ENCODE measurements around the gene SLC35B2. TPM values are rescaled to one million over a fixed set of nuclear protein-coding genes. Genes with fewer than 3 reads are reported as not detected.
A peak's percentile ranks its signal among the peaks of the same experiment; 100 is the strongest.
"Not testable (repeated sequence)": the region's sequence is repeated elsewhere in the genome, so short reads cannot be mapped to it uniquely, and the experiment has no call there.

The SLC35B2 gene
- total RNA-seq, 8 experiments from 2014 or later: 14.4 to 53.7 (median 41.0) TPM

DNA sequence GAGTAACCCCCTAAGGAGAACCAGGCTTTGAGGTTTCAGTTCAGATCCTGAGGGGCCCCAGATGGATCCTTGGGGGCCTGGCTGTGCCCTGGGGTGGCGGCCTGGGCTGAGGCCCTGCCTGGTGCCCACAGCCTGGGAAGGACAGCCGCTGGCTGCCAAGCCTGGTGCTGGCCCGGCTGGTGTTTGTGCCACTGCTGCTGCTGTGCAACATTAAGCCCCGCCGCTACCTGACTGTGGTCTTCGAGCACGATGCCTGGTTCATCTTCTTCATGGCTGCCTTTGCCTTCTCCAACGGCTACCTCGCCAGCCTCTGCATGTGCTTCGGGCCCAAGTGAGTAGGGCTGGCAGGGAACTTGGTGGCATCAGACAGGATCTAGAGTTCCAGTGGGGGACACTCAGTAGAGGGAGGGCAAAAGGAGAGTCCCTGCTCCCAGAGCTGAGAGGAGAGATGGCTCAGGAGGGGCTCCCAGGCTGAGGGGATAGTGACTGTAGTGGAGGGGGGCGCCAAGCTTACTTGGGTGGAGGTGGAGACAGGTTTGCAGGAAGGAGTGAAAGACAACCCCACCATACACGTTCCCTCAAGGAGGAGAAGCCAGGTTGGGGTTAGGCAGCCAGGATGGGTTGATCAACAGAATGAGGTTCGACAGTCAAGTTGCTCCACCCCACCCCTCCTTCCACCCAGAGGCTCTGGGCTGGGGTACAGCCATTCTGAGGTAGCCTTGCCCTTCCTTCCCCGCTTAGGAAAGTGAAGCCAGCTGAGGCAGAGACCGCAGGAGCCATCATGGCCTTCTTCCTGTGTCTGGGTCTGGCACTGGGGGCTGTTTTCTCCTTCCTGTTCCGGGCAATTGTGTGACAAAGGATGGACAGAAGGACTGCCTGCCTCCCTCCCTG, 24.4 kb downstream of the SLC35B2 start:
- no peak for ATAC-seq (replicated peaks in 6 of 8)
- Histone ChIP-seq H3K4me3 (no peak overlapping the region), H3K4me1 (replicated peaks in 1 of 2) (peaks cover 13% of the 10 kb centered on the region in 2 donors), H3K27ac (no peak overlapping the region)
- in situ Hi-C loops (cut with MboI; ENCODE audit: low pct_unique_long_range_greater_than_20kb in 2 of 9, low sequenced_read_pairs in 9 of 9, unreplicated experiment in 9 of 9): loop anchor here in 2 of 9 experiments (10.0 to 25.0 kb wide), 2 partner anchors 58 to 121 kb away; no protein-coding TSS in a partner anchor
- WGBS, 10 experiments: 20 to 100% (median 86%) methylated on average over 1 to 10 of the region's 16 CpGs; no CpG with 5 or more reads in 4 of the 10 experiments

DNA sequence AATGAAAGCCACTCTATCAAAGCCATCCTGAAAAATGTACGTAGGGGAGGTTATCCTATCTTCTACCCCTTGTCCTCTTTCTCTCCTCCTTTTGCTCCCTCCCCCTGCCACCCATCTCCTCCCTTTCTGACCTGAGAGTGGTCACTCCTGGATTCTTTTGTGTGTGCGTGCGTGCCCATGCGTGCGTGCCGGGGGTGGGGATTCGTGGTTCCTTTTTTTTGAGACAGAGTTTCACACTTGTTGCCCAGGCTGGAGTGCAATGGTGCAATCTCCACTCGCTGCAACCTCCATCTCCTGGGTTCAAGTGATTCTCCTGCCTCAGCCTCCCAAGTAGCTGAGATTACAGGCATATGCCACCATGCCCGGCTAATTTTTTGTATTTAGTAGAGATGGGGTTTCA, 25.9 kb downstream of the SLC35B2 start:
- not testable (repeated sequence) for ATAC-seq (replicated peaks in 6 of 8); H3K4me3 ChIP-seq; H3K27ac ChIP-seq
- 60 to 100% (median 92%) methylated on average over 1 to 8 of the region's 9 CpGs; no CpG with 5 or more reads in 2 of the 10 experiments for WGBS, 10 experiments
- H3K4me1 ChIP-seq (replicated peaks in 1 of 2): peaks cover 17 to 21% of the 10 kb centered on the region in 2 donors
- in situ Hi-C loops (cut with MboI; ENCODE audit: low pct_unique_long_range_greater_than_20kb in 2 of 9, low sequenced_read_pairs in 9 of 9, unreplicated experiment in 9 of 9): loop anchor here in 2 of 9 experiments (10.0 to 25.0 kb wide), 2 partner anchors 57 to 119 kb away; no protein-coding TSS in a partner anchor

DNA sequence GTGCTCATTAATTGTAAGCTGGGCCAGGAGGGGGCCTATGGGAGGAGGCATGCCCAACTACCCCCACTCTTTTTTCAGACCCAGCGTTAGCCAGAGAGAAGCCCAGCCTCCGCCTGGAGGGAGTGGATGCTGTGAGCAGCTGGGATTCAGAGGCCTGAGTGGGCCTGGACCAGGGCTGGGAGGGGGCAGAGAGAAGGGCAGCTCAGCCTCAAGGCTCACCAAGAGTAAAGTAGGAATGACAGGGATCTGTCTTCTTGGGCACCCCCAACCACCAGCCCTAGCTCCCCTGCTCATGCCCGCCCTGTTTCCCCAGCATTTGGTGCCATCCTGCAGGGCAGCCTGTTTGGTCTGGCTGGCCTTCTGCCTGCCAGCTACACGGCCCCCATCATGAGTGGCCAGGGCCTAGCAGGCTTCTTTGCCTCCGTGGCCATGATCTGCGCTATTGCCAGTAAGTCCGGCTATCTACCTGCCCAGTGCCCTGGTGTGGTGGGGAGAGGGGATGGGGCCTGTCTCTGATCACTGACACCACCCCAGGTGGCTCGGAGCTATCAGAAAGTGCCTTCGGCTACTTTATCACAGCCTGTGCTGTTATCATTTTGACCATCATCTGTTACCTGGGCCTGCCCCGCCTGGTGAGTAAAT, 27.2 kb downstream of the SLC35B2 start:
- 98 to 100% (median 100%) methylated on average over 1 to 6 of the region's 10 CpGs; no CpG with 5 or more reads in 6 of the 10 experiments for WGBS, 10 experiments
- in situ Hi-C loops (cut with MboI; ENCODE audit: low pct_unique_long_range_greater_than_20kb in 2 of 9, low sequenced_read_pairs in 9 of 9, unreplicated experiment in 9 of 9): loop anchor here in 2 of 9 experiments (10.0 to 25.0 kb wide), 2 partner anchors 55 to 118 kb away; no protein-coding TSS in a partner anchor
- no peak for ATAC-seq (replicated peaks in 6 of 8)

DNA sequence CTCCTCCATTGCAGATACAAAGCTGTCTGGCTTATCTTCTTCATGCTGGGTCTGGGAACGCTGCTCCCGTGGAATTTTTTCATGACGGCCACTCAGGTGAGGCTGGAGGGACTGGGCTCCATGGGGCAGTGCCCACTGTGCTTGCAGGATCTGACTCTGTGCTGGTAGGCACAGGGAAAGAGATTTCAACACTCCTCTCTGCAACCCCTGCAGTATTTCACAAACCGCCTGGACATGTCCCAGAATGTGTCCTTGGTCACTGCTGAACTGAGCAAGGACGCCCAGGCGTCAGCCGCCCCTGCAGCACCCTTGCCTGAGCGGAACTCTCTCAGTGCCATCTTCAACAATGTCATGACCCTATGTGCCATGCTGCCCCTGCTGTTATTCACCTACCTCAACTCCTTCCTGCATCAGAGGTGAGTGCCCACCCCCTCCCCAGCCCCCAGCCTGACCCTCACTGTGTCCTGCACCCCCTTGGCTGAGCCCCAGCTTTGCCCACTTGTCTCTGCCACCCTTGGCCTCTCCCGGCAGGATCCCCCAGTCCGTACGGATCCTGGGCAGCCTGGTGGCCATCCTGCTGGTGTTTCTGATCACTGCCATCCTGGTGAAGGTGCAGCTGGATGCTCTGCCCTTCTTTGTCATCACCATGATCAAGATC, 27.8 kb downstream of the SLC35B2 start:
- Histone ChIP-seq H3K4me3 (no peak overlapping the region), H3K27ac (no peak overlapping the region), H3K4me1 (replicated peaks in 1 of 2) (peaks cover 36 to 41% of the 10 kb centered on the region in 2 donors)
- ATAC-seq (replicated peaks in 6 of 8): no peak
- in situ Hi-C loops (cut with MboI; ENCODE audit: low pct_unique_long_range_greater_than_20kb in 2 of 9, low sequenced_read_pairs in 9 of 9, unreplicated experiment in 9 of 9): loop anchor here in 2 of 9 experiments (10.0 to 25.0 kb wide), 2 partner anchors 55 to 117 kb away; no protein-coding TSS in a partner anchor
- WGBS, 10 experiments: 100% methylated on average over 1 of the region's 11 CpGs; no CpG with 5 or more reads in 9 of the 10 experiments

More for the DNA sequence above, 27.2 kb downstream of the SLC35B2 start:
- Histone ChIP-seq H3K27ac (no peak overlapping the region), H3K4me1 (replicated peaks in 1 of 2) (peaks cover 30 to 34% of the 10 kb centered on the region in 2 donors), H3K4me3 (no peak overlapping the region)

DNA sequence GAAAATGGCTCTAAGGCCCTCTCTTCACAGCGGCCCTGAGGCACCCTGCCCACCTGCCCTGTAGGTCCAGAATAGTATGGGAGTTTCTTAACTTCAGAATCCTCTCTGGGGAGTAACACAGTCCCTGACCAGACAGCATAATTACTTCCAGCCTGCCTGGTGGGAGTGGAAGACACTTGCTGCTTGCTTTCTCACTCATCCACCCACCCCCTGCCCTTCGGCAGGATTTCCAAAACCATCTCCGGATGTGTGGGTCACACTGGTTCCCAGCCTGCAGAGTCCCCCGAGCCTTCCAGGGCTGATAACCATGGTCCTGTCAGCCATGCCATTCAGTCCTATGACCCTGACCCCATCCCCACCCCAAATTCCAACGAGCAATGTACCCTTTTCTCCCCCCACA, 28.5 kb downstream of the SLC35B2 start:
- Histone ChIP-seq H3K4me3 (no peak overlapping the region), H3K4me1 (replicated peaks in 1 of 2) (peaks cover 41 to 46% of the 10 kb centered on the region in 2 donors), H3K27ac (no peak overlapping the region)
- peak in 2 of 8 experiments; percentile 11 to 18 for ATAC-seq (replicated peaks in 6 of 8)
- in situ Hi-C loops (cut with MboI; ENCODE audit: low pct_unique_long_range_greater_than_20kb in 2 of 9, low sequenced_read_pairs in 9 of 9, unreplicated experiment in 9 of 9): loop anchor here in 1 of 9 experiments (25.0 kb wide), 1 partner anchor 117 kb away; no protein-coding TSS in a partner anchor
- 0 to 100% (median 39%) methylated on average over 1 of the region's 5 CpGs; no CpG with 5 or more reads in 6 of the 10 experiments for WGBS, 10 experiments

DNA sequence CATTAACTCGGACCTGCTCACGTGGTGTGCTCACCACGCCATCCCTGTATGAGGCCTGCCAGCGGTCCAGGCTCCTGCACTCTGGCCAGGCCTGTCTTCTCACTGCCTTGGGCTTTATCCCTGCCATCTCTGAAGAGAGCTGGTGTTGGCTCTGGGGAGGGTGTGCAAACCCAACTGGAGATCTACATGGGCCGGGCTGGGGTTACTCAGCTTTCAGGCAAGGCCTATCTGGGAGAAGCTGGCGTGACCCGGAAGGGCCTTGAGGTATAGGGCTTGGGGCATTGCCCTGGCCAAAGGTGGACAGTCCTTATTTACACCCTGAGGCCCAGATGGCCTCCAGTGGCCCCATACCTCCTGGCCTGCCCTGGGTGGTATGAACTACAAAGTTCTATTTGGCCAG, 28.9 kb downstream of the SLC35B2 start:
- no peak for ATAC-seq (replicated peaks in 6 of 8)
- peak overlapping the region in 1 of 2 donors; percentile 89 for H3K27ac ChIP-seq
- 0 to 100% (median 90%) methylated on average over 1 to 3 of the region's 7 CpGs; no CpG with 5 or more reads in 3 of the 10 experiments for WGBS, 10 experiments
- no peak overlapping the region for H3K4me3 ChIP-seq
- H3K4me1 ChIP-seq (replicated peaks in 1 of 2): peaks cover 41 to 46% of the 10 kb centered on the region in 2 donors
- in situ Hi-C loops (cut with MboI; ENCODE audit: low pct_unique_long_range_greater_than_20kb in 2 of 9, low sequenced_read_pairs in 9 of 9, unreplicated experiment in 9 of 9): loop anchor here in 1 of 9 experiments (25.0 kb wide), 1 partner anchor 116 kb away; no protein-coding TSS in a partner anchor

DNA sequence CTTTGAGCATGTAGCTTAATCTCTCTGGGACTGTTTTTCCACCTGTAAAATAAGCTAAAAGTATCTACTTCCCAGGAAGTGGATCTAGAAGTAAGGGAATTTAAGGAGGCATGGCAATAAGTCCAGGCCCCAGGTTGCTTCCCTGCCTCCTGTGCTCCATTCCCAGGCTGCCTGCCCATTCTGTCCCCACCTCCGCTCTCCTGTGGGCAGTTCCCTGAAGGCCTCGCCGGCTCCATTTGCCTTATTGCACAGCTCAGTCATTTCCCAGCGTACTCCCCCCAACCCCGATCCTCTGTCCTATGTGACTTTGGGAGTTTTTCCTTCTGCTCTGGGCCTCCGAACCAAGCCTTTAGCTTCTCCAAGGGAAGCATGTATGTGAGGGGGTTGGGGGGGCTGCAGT, 29.3 kb downstream of the SLC35B2 start:
- 80 to 100% (median 100%) methylated on average over 1 to 5 of the region's 6 CpGs; no CpG with 5 or more reads in 1 of the 10 experiments for WGBS, 10 experiments
- in situ Hi-C loops (cut with MboI; ENCODE audit: low pct_unique_long_range_greater_than_20kb in 2 of 9, low sequenced_read_pairs in 9 of 9, unreplicated experiment in 9 of 9): loop anchor here in 1 of 9 experiments (25.0 kb wide), 1 partner anchor 116 kb away; no protein-coding TSS in a partner anchor

DNA sequence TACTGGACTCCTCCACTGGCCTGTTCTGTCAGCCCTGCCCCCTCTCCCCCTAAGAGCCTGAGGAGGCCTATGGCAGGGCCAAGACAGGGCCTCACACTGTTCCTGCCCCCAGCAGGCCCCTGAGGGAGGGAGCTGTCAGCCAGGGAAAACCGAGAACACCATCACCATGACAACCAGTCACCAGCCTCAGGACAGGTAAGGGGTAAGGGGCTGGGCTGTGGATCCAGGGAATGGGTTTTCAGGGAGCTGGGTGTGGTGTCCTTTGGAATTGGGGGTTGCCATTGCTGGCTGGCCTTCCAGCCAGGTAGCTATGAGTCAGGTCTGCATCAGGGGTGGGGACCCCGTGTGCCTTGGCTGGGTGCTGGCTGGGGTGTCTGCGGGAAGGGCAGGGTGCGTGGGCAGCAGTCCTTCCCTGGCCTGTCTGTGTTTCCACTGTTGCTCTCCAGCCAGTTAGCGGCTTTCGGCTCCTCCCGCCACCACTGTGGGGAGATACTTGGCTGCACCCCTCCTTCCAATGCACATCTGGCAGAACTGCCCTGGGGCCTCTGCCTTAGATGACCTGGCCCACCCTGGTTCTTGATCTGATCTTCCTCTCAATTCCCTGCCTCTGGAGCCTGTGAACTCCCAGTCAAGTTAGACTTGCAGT, 30.1 kb downstream of the SLC35B2 start:
- H3K27ac ChIP-seq: peak overlapping the region; percentile 87 to 89
- peak in 7 of 8 experiments; percentile 2 to 31 (median 13) for ATAC-seq (replicated peaks in 6 of 8)
- peaks cover 46 to 54% of the 10 kb centered on the region in 2 donors for H3K4me1 ChIP-seq (replicated peaks in 1 of 2)
- 94 to 100% methylated on average over 4 to 5 of the region's 7 CpGs; no CpG with 5 or more reads in 8 of the 10 experiments for WGBS, 10 experiments
- peak overlapping the region in 3 of 5 donors; percentile 13 to 21 (median 19) for H3K4me3 ChIP-seq
- in situ Hi-C loops (cut with MboI; ENCODE audit: low pct_unique_long_range_greater_than_20kb in 2 of 9, low sequenced_read_pairs in 9 of 9, unreplicated experiment in 9 of 9): loop anchor here in 1 of 9 experiments (25.0 kb wide), 1 partner anchor 115 kb away; no protein-coding TSS in a partner anchor

More for the DNA sequence above, 29.3 kb downstream of the SLC35B2 start:
- Histone ChIP-seq H3K27ac (peak overlapping the region in 1 of 2 donors; percentile 89), H3K4me1 (replicated peaks in 1 of 2) (peaks cover 41 to 47% of the 10 kb centered on the region in 2 donors), H3K4me3 (no peak overlapping the region)
- no peak for ATAC-seq (replicated peaks in 6 of 8)

DNA sequence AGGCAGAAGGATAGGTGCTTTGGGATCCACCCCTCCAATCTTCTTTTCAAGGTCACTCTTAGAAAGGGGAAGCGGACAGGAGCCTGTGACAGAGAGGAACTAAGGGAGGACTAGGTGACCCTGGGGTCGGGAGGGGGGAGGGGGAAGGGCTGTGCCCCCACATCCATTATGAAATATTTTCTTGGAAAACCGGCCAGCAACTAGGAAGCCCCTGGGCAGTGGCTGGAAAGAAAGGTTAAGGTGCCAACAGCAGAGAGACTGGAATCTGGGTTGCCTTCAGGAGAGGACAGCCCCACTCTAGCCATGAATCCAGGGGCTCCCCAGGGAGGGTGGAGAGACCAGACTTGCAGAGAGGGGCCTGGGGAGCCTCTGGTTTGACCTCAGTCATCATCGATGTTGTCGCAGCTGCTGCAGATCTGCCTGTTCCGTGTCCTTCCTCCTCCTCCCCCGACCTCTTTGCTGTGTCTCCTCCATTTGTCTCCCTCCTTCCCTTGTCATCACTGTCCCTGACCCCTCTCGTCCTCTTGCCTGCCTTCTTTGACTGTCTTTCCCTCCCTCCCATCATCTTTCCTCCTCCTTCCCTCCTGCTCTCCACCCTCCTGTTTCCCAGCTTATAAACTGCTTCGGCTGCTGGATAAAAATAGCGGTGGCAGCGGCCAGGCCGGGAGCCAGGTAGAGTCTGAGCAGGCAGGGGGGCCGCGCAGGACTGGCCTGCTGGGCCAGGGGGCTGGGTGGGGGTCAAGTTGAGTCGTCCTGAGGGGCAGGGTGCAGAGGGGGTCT, 30.8 kb downstream of the SLC35B2 start:
- Histone ChIP-seq H3K27ac (peak overlapping the region; percentile 87 to 89), H3K4me1 (replicated peaks in 1 of 2) (peaks cover 51 to 62% of the 10 kb centered on the region in 2 donors), H3K4me3 (peak overlapping the region in 3 of 5 donors; percentile 13 to 21 (median 19))
- in situ Hi-C loops (cut with MboI; ENCODE audit: low pct_unique_long_range_greater_than_20kb in 2 of 9, low sequenced_read_pairs in 9 of 9, unreplicated experiment in 9 of 9): loop anchor here in 1 of 9 experiments (25.0 kb wide), 1 partner anchor 114 kb away; no protein-coding TSS in a partner anchor
- peak in 3 of 8 experiments; percentile 0 to 7 (median 2) for ATAC-seq (replicated peaks in 6 of 8)
- WGBS, 10 experiments: 12 to 69% (median 37%) methylated on average over 2 to 5 of the region's 15 CpGs; no CpG with 5 or more reads in 3 of the 10 experiments

DNA sequence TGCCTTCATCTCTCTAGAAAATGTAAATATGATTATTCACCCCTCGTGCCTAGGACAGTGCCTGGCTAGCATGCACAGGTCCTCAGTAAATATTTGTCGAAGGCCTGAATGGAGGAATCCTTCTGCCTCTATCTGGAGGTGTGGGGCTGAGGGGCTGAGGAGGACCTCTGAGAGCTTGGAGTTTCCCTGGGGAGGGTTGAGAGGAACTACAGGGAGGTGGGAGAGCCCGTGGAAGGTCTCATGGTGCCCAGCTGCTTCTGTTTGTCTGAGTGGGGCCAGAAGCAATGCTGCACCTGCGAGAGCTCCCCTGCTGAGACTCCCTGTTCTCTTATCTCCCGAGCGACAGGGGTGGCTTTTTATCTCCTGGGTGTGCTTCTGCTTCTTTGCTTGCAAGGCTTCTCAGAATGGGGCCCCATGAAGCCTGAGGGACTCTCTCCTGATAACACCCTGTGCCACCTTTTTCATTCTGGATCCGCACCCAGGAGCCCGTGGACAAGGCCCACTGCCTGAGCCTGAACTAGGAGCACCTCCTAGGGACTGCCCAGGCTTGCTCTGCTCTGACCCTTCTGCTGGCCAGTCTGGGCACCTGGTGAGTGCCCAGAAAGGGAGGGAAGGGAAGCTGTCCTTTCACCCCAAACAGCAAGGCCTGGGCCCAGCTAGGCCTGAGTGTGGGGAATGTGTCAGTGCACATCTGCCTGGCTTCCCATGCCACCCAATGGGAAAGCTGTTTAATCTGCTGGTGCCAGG, 31.6 kb downstream of the SLC35B2 start:
- H3K4me3 ChIP-seq: peak overlapping the region in 1 of 5 donors; percentile 19
- no peak for ATAC-seq (replicated peaks in 6 of 8)
- peaks cover 54 to 67% of the 10 kb centered on the region in 2 donors for H3K4me1 ChIP-seq (replicated peaks in 1 of 2)
- in situ Hi-C loops (cut with MboI; ENCODE audit: low pct_unique_long_range_greater_than_20kb in 2 of 9, low sequenced_read_pairs in 9 of 9, unreplicated experiment in 9 of 9): loop anchor here in 1 of 9 experiments (25.0 kb wide), 1 partner anchor 113 kb away; no protein-coding TSS in a partner anchor
- WGBS, 10 experiments: 51 to 100% (median 71%) methylated on average over 1 to 7 of the region's 8 CpGs; no CpG with 5 or more reads in 3 of the 10 experiments
- H3K27ac ChIP-seq: peak overlapping the region; percentile 87 to 89
